HG03432 (cell line): Measurements from ENCODE around the gene TOM1.

Source experiments
- ATAC-seq: cut with Tn5 transposase; IDR thresholded peaks from one replicate; pipeline ENCODE4 v1.9.1; 2021; ENCODE audit warnings: mild to moderate bottlenecking, moderate library complexity; ENCODE audit not compliant: unreplicated experiment

Gene TOM1

GRCh38 chr22:35299673-35300499, at the start of gene TOM1:
Gene TOM1 (plus strand): TSS chr22:35299894. CDS start chr22:35299929, 35 bp downstream.
- ATAC-seq = peak; percentile 97

GRCh38 chr22:35250156-35250555, 49.5 kb upstream of the TOM1 start:
- no peak for ATAC-seq

- ATAC-seq = no peak
Measured at GRCh38 chr22:35253946-35254345, 45.7 kb upstream of the TOM1 start.

- no peak for ATAC-seq
Measured at GRCh38 chr22:35257002-35257320, 42.7 kb upstream of the TOM1 start.

GRCh38 chr22:35257321-35258190, 42.1 kb upstream of the TOM1 start, which contains the start of gene HMGXB4:
Gene HMGXB4 (plus strand): TSS chr22:35257493. CDS start chr22:35262391, 4,898 bp downstream.
- ATAC-seq = peak; percentile 92

GRCh38 chr22:35258191-35258988, 41.3 kb upstream of the TOM1 start:
- no peak for ATAC-seq

- no peak for ATAC-seq
Measured at GRCh38 chr22:35264986-35265385, 34.7 kb upstream of the TOM1 start.

GRCh38 chr22:35266277-35266676, 33.4 kb upstream of the TOM1 start:
- ATAC-seq = no peak

- ATAC-seq = no peak
Measured at GRCh38 chr22:35269630-35270029, 30.1 kb upstream of the TOM1 start.

- ATAC-seq = no peak
Measured at GRCh38 chr22:35274154-35274871, 25.4 kb upstream of the TOM1 start.

GRCh38 chr22:35275580-35275979, 24.1 kb upstream of the TOM1 start:
- ATAC-seq = no peak

- no peak for ATAC-seq
Measured at GRCh38 chr22:35276019-35276418, 23.7 kb upstream of the TOM1 start.

GRCh38 chr22:35288116-35288515, 11.6 kb upstream of the TOM1 start:
- ATAC-seq = no peak

- no peak for ATAC-seq
Measured at GRCh38 chr22:35292786-35293185, 6.9 kb upstream of the TOM1 start.

GRCh38 chr22:35296051-35296450, 3.6 kb upstream of the TOM1 start:
- ATAC-seq = no peak

- ATAC-seq = peak; percentile 9
Measured at GRCh38 chr22:35299217-35299672, 449 bp upstream of the TOM1 start.

- ATAC-seq = no peak
Measured at GRCh38 chr22:35301372-35301874, 1.7 kb downstream of the TOM1 start.

GRCh38 chr22:35303029-35303624, 3.4 kb downstream of the TOM1 start:
- no peak for ATAC-seq

- no peak for ATAC-seq
Measured at GRCh38 chr22:35305525-35306070, 5.9 kb downstream of the TOM1 start.
